Activated T-cell treated with anti-CD3 and anti-CD28 coated beads, Interleukin-2, amount 50 U/mL, for 4 hours (primary cell): ENCODE measurements around the gene NHS. TPM values are rescaled to one million over a fixed set of nuclear protein-coding genes. Genes with fewer than 3 reads are reported as not detected.

ENCODE experiments used
- ATAC-seq, 2 donors: fragments of 200-7000 bp; cut with Tn5 transposase; one replicate each; pipeline ENCODE4 v1.10.0; 2021
- DNase-seq: peaks from one replicate; pipeline ENCODE4 v3.0.0-alpha.2; 2020
- H3K27me3 Mint-ChIP-seq: one replicate; pipeline ENCODE4 v1.8.0; 2021; ENCODE audit warnings: low read depth, mixed read lengths
- H3K36me3 Mint-ChIP-seq: one replicate; pipeline ENCODE4 v1.8.0; 2022; ENCODE audit warnings: mixed read lengths; ENCODE audit not compliant: insufficient read depth
- H3K4me1 Mint-ChIP-seq: one replicate; pipeline ENCODE4 v1.8.0; 2021; ENCODE audit warnings: low read depth, mixed read lengths
- H3K4me3 Mint-ChIP-seq: one replicate; pipeline ENCODE4 v1.8.0; 2021; ENCODE audit warnings: mild to moderate bottlenecking, moderate library complexity, mixed read lengths
- H3K9me3 Mint-ChIP-seq: one replicate; pipeline ENCODE4 v1.8.0; 2021; ENCODE audit warnings: mixed read lengths
- total RNA-seq, 3 donors: library from RNA; stranded (reverse); gene quantifications; one replicate each; pipeline ENCODE4 v1.2.1, GENCODE V29; 2021

Gene NHS
- total RNA-seq, 3 donors from 2014 or later = 2.3 to 7.7 (median 7.5) TPM

GRCh38 chrX:17511556-17511955 is 136.6 kb downstream of the NHS start:
- H3K9me3 Mint-ChIP-seq = peaks cover 6% of the 10 kb centered on the region
- DNase-seq = no peak
- H3K36me3 Mint-ChIP-seq = no peaks in the 10 kb centered on the region
- H3K27me3 Mint-ChIP-seq = no peaks in the 10 kb centered on the region
- no peaks in the 10 kb centered on the region for H3K4me1 Mint-ChIP-seq
- no peak overlapping the region for H3K4me3 Mint-ChIP-seq
- no peak for ATAC-seq

DNA sequence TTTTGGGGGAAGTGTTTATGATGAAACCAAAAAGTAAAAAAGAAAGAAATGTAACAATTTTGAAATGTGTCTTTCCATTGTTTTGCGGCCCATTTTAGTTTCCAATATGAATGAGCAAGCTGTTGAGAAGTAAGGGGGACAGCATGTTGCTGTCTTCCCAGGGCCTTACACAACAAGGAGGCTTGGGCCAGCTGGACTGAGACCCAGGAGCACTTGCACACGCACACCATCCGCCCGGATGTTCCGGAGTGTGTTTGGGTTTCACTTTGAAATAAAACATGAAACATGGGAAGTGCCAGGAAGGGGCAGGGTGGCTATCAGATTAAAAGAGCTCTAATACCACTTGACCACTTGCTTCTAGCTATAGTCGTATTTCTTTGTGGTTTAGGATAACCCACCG is 144.4 kb downstream of the NHS start:
- DNase-seq = no peak
- no peak for ATAC-seq
- Mint-ChIP-seq H3K4me3 (no peak overlapping the region), H3K36me3 (no peaks in the 10 kb centered on the region), H3K9me3 (peaks cover 3% of the 10 kb centered on the region), H3K27me3 (no peaks in the 10 kb centered on the region), H3K4me1 (no peaks in the 10 kb centered on the region)

DNA sequence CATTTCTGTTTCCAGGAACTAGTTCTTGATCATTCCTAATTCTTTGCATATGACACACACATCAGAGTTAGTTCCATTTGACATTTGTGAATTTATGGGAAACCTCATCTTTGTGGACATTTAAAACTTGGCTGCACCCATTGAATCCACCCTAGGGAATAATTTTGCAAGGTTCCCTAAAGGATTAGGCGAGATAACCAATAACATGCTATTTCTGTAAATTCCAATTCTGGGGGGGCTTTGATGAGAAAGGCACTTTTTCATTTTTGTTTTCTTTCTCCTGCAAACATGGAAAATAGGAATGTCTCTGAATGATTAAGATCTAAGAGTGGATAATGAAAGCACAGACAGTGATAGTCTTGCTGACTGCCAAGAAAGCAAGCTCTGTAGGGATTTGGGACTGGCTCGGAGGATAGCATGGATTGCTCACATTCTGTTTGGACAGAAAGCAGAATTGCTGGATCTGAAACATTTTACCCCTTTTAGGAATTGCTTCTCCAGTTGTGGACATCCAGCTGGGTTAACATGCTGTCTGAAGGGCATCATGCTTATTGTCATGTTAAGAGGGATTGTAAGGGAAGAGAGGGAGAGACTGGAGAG is 145.1 kb downstream of the NHS start:
- Mint-ChIP-seq H3K4me1 (no peaks in the 10 kb centered on the region), H3K9me3 (peaks cover 3% of the 10 kb centered on the region), H3K36me3 (no peaks in the 10 kb centered on the region), H3K4me3 (no peak overlapping the region), H3K27me3 (no peaks in the 10 kb centered on the region)
- ATAC-seq (no peak), DNase-seq (no peak)

- DNase-seq (no peak), ATAC-seq (no peak)
- Mint-ChIP-seq H3K4me1 (no peaks in the 10 kb centered on the region), H3K27me3 (no peaks in the 10 kb centered on the region), H3K4me3 (no peak overlapping the region), H3K9me3 (peaks cover 3% of the 10 kb centered on the region), H3K36me3 (no peaks in the 10 kb centered on the region)
These were observed 147.1 kb downstream of the NHS start for GRCh38 chrX:17521871-17522693.

DNA sequence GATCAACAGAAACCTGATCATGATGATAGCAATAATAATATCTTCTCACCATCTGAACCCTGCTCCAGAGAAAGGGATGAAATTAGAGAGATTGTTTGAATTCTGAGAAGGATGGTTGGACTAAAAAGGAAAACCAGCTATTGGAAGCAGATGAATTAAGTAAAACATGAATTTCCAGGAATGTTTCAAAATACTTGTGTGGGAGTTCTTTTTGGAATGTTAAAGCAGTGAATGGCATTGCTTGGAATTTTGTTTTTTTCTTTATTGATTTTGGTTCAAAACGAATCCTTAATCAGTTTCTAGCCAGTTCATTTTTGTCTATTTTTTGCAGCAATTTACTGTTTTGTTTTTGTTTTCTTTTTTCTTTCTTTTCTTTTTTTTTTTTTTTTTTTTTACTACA is 150.3 kb downstream of the NHS start:
- H3K36me3 Mint-ChIP-seq = no peaks in the 10 kb centered on the region
- H3K4me3 Mint-ChIP-seq = no peak overlapping the region
- H3K9me3 Mint-ChIP-seq = no peaks in the 10 kb centered on the region
- H3K4me1 Mint-ChIP-seq = peaks cover 3% of the 10 kb centered on the region
- DNase-seq (no peak), ATAC-seq (no peak)
- no peaks in the 10 kb centered on the region for H3K27me3 Mint-ChIP-seq

GRCh38 chrX:17525762-17526555 is 151.0 kb downstream of the NHS start:
- H3K36me3 Mint-ChIP-seq = no peaks in the 10 kb centered on the region
- DNase-seq (no peak), ATAC-seq (no peak)
- no peak overlapping the region for H3K4me3 Mint-ChIP-seq
- no peaks in the 10 kb centered on the region for H3K27me3 Mint-ChIP-seq
- H3K4me1 Mint-ChIP-seq = peaks cover 3% of the 10 kb centered on the region
- no peaks in the 10 kb centered on the region for H3K9me3 Mint-ChIP-seq

- DNase-seq (no peak), ATAC-seq (no peak)
- H3K27me3 Mint-ChIP-seq = no peaks in the 10 kb centered on the region
- no peak overlapping the region for H3K4me3 Mint-ChIP-seq
- H3K9me3 Mint-ChIP-seq = no peaks in the 10 kb centered on the region
- peaks cover 3% of the 10 kb centered on the region for H3K4me1 Mint-ChIP-seq
- H3K36me3 Mint-ChIP-seq = no peaks in the 10 kb centered on the region
These were observed 152.2 kb downstream of the NHS start for GRCh38 chrX:17527135-17527701.

- DNase-seq = no peak
- H3K9me3 Mint-ChIP-seq = no peaks in the 10 kb centered on the region
- no peaks in the 10 kb centered on the region for H3K36me3 Mint-ChIP-seq
- H3K27me3 Mint-ChIP-seq = no peaks in the 10 kb centered on the region
- no peak overlapping the region for H3K4me3 Mint-ChIP-seq
- H3K4me1 Mint-ChIP-seq = peaks cover 3% of the 10 kb centered on the region
- no peak for ATAC-seq
These were observed 152.9 kb downstream of the NHS start for GRCh38 chrX:17527922-17528321.

DNA sequence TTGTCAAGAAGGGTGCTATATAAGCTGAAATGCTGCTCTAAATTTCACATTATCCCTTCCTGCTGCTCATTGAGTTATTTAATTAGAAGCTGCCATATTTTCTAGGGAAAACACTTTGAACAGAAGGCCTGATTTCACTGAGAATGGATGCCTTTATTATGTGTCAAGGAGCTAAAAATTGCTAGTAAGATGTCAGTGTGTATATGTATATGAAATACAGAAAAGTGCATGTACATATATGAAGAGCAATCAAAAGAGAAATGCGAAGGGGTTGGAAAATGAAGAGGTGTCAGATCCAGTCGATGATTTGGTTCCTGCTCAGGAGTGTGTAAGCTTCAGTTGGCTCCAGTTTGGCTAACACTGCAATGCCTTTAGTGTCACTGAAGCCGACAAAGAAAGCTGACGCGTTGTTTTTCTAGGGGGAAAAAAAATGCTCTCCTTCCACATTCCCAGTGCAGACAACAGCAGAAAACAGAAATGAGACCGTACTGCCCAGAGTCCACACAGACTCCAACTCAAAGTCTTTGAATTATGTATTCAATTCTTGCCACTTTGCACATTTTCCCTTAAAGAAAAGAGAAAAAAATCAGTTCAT is 154.2 kb downstream of the NHS start:
- no peaks in the 10 kb centered on the region for H3K36me3 Mint-ChIP-seq
- H3K4me3 Mint-ChIP-seq = no peak overlapping the region
- H3K9me3 Mint-ChIP-seq = no peaks in the 10 kb centered on the region
- no peaks in the 10 kb centered on the region for H3K27me3 Mint-ChIP-seq
- no peak for DNase-seq
- ATAC-seq = no peak
- peaks cover 3% of the 10 kb centered on the region for H3K4me1 Mint-ChIP-seq

- ATAC-seq = no peak
- H3K27me3 Mint-ChIP-seq = no peaks in the 10 kb centered on the region
- H3K4me1 Mint-ChIP-seq = peaks cover 6% of the 10 kb centered on the region
- no peaks in the 10 kb centered on the region for H3K36me3 Mint-ChIP-seq
- H3K4me3 Mint-ChIP-seq = no peak overlapping the region
- no peak for DNase-seq
- H3K9me3 Mint-ChIP-seq = no peaks in the 10 kb centered on the region
These were observed 156.5 kb downstream of the NHS start for GRCh38 chrX:17531500-17531899.

GRCh38 chrX:17535229-17535628 is 160.2 kb downstream of the NHS start:
- Mint-ChIP-seq H3K36me3 (no peaks in the 10 kb centered on the region), H3K4me1 (peaks cover 11% of the 10 kb centered on the region), H3K27me3 (no peaks in the 10 kb centered on the region), H3K4me3 (no peak overlapping the region), H3K9me3 (no peaks in the 10 kb centered on the region)
- peak in 1 of 2 donors; percentile 47 for ATAC-seq
- peak; percentile 15 for DNase-seq

GRCh38 chrX:17537723-17538243 is 162.8 kb downstream of the NHS start:
- ATAC-seq (no peak), DNase-seq (no peak)
- H3K9me3 Mint-ChIP-seq = no peaks in the 10 kb centered on the region
- H3K4me1 Mint-ChIP-seq = peaks cover 11% of the 10 kb centered on the region
- H3K27me3 Mint-ChIP-seq = no peaks in the 10 kb centered on the region
- H3K36me3 Mint-ChIP-seq = no peaks in the 10 kb centered on the region
- H3K4me3 Mint-ChIP-seq = no peak overlapping the region

DNA sequence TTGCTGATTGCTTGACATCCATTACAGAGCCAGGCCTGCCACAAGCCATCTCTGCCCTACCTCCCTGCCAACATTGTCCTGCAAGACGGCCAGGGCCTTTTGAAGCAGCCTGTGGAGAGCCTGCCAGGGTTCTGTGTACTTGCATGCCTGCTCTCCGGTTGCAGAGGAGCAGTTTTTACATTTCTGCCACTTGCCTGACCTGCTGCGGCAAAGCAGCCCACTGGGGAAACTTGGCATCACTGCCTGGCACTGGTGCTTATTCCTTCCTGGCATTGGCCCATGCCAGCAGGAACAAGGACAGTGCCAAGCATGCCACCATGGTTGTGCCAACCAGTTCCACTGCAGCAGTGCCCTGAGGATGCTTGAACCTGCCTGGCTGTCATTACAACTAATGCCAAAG is 167.1 kb downstream of the NHS start:
- DNase-seq (no peak), ATAC-seq (no peak)
- Mint-ChIP-seq H3K36me3 (no peaks in the 10 kb centered on the region), H3K4me3 (no peak overlapping the region), H3K27me3 (peaks cover 4% of the 10 kb centered on the region), H3K4me1 (peaks cover 4% of the 10 kb centered on the region), H3K9me3 (no peaks in the 10 kb centered on the region)

DNA sequence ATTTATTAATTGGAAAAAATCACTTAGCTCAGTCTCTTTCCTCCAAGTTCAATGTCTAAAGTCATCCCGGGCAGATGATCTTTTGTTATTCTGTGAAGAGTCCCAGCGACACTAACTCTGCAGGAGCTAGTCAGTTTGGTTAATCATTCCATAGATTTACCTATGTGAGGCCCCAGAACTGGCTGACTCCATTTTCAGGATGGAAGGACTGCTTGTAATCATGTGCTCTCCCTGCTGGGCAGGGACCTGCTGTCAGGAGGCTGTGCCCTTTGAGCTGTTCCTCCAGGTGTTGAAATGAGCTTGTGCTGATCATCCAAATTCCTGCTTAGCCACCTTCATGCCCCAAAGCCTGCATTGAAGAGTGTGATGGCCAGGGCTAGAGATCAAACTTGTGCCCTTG is 169.8 kb downstream of the NHS start:
- no peak for ATAC-seq
- Mint-ChIP-seq H3K27me3 (peaks cover 4% of the 10 kb centered on the region), H3K4me1 (peaks cover 3% of the 10 kb centered on the region), H3K36me3 (no peaks in the 10 kb centered on the region), H3K4me3 (no peak overlapping the region), H3K9me3 (no peaks in the 10 kb centered on the region)
- no peak for DNase-seq
